UCSD-AML1 (cell line): ENCODE results near the gene PHETA1.
A peak's percentile ranks its signal among the peaks of the same experiment; 100 is the strongest.

Experiments
- DNase-seq: peaks from one replicate; lab custom pipeline; 2025; ENCODE audit not compliant: unreplicated experiment; lab: John Stamatoyannopoulos, UW

The PHETA1 gene

GRCh38 chr12:111327474-111327873, 41.4 kb downstream of the PHETA1 start:
- DNase-seq: no peak

DNA sequence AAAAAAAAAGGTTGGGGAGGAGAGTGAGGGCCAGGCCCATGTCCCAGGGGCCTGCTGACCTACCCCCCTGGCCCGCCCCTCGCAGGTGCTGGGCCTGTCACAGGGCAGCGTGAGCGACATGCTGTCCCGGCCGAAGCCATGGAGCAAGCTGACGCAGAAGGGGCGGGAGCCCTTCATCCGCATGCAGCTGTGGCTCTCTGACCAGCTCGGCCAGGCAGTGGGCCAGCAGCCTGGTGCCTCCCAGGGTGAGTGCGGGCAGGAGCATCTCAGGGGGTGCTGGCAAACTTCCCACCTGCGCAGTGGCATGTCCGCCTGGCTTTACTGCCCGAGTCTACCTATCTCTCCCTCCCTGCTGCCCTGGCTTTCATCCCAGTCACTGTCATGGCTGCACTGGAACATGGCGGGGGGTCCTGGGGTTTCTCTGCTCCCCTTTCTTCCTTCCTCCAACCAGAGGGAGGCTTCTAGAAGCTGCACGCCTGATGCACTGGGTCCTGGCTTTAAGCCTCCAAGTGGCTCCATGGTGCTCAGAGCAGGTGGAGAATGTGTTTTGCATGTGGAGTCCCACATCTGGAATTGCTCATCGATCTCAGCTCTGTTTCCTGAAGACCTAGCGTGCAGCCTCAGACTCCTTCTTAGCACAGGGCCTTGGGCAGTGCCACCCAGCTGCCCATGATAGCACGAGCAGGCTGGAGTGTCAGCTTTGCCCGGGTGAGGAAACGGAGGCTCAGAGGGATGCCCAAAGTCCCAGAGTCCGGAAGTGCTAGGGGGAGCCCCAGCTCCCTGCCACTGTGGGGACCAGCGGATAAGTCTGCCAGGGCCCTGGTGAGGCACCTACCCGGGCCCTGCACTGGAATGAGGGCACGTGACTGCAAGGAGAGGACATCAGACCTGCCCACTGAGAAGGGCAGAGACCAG, 46.3 kb downstream of the PHETA1 start:
- no peak for DNase-seq

DNA sequence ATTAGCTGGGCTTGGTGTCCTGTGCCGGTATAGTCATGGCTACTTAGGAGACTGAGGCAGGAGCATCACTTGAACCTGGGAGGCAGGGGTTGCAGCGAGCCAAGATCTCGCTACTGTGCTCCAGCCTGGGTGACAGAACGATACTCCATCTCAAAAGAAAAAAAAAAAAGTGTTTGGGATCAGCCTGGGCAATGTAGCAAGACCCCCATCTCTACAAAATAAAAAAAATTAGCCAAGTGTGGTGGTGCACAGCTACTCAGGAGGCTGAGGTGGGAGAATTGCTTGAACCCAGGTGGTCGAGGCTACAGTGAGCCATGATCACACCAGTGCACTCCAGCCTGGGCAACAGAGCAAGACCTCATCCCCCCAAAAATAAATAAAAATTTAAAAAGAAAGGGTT, 47.6 kb downstream of the PHETA1 start:
- DNase-seq: no peak

- DNase-seq: no peak
Measured at GRCh38 chr12:111320258-111321050, 48.4 kb downstream of the PHETA1 start.

DNA sequence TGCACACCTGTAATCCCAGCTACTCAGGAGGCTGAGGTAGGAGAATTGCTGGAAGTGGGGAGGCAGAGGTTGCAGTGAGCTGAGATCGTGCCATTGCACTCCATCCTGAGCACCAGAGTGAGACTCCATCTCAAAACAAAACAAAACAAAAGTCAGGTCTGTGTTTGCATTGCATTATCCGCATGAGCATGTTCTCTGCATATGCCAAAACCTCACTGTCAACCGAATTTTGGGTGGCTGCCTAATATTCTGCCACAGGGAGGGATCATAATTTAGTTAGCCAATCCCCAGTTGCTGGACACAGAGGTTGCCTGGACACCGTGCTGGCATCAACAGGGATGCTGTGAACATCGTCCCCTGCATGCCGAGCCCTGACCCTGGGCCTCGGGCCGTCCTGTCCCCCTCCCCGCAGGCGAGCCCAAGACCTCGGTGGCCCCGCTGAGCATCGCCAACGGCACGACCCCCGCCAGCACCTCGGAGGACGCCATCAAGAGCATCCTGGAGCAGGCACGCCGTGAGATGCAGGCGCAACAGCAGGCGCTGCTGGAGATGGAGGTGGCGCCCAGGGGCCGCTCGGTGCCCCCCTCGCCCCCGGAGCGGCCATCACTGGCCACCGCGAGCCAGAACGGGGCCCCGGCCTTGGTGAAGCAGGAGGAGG, 49.2 kb downstream of the PHETA1 start:
- DNase-seq: no peak

DNA sequence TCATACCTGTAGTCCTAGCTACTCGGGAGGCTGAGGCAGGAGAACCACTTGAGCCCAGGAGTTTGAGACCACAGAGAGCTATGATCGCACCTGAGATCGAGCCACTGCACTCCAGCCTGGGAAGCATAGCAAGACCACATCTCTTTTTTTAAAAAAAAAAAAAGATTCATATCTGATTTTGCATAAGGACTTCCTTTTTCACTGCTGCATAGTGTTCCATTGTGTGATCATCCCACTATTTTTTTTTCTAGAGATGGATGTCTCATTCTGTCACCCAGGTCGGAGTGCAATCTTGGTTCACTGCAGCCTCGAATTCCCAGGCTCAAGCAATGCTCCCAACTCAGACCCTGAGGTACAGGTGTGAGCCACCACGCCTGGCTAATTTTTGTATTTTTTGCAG, 50.4 kb downstream of the PHETA1 start:
- DNase-seq: no peak

GRCh38 chr12:111316671-111317070, 52.2 kb downstream of the PHETA1 start:
- no peak for DNase-seq

DNA sequence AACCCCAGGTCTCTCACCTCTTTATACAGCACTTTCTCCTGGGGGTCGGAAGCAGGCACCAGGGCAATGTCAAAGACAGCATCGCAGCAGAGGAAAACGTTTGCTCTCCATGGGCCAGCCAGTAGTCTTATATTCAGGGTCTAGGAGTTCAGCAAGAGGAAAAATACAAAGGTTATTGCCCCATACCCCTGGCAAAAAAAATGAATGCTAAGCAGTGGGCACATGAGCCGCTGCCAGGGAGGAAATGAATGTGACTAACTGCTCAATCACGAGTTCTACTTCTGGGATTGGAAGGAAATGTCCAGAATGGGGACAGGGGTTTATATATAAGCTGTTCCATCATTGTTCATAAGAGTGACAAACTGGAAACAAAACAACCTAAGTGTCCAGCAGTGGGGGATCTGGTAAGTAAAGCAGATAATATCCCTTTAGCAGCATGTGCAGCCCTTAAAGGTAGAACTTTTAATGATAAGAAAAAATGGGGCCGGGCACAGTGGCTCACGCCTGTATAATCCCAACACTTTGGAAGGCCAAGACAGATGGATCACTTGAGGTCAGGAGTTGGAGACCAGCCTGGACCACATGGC, 53.8 kb downstream of the PHETA1 start:
- DNase-seq: no peak

DNA sequence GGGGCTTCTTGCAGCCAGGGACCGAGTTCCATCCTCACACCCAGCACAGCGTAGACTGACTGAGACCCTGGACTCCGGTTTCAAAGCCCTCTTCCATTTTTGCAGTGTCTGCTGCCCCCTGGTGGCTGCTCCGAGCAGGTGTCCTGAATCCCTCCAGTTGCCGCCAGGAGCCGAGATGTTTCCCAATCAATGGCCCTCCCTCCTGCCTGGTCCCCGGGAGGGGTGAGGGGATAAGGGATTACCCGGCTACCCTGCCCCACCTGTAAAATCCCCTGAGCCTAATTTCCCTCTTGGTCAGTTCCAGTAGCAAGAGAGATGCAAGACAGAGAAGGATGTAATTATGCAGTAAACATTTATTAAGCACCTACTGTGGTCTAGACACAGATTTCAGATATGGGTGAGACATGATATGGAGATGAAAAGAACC, 55.0 kb downstream of the PHETA1 start:
- DNase-seq: peak; percentile 68

DNA sequence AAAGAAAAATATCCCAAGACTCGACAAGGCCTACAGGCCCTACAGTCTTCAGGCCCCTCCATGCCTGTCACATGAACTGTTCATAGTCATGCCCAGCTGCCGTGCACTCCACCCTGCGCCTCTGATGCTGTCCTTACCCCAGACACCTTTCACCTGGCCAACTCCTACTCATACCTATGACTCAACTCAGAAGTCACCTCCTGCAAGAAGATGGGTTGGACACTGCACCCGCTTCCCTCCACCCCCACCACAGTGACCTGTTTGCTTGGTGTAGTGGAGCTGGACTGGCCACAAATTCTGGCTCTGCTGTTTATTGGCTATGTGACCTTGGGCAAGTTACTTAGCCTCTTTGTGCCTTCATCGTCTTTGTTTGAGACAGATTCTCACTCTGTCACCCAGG, 56.2 kb downstream of the PHETA1 start:
- no peak for DNase-seq

DNA sequence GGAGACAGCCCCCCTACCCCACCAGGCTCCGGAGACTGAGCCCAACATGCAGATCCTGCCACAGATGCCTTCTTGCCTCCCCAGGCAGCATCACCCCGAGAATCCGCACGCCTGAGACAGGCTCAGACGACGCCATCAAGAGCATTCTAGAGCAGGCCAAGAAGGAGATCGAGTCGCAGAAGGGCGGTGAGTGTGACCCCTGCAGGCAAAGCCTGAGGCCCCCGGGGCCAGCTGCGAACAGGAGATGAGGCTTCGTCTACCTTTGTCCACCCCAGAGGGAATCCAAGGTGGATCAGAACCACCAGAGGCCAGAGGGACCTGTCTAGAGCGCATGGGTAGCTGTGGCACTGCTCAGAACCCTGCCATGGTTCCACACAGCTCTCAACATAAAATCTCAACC, 56.9 kb downstream of the PHETA1 start:
- DNase-seq: no peak

DNA sequence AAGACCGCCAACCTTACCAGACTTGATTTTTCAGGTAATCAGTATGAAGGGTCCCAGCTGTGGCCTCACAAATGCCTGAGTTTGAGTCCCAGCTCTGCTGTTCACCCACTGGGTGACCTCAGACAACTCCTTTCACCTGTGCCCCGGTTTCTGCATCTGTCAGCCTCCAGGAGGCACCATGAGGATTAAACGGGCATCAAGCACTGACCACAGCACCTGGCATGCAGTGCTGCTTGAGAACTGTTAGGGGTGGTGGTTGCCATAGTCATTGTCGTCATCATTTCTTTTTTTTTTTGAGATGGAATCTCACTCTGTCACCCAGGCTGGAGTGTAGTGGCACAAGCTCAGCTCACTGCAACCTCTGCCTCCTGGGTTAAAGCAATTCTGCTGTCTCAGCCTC, 57.9 kb downstream of the PHETA1 start:
- no peak for DNase-seq
